Body of pancreas (tissue), 4 donors: ENCODE measurements around the gene HMG20B. TPM values are rescaled to one million over a fixed set of nuclear protein-coding genes. Genes with fewer than 3 reads are reported as not detected.

Experiments used
- ATAC-seq: fragments of 150-250 bp; one replicate; pipeline ENCODE4 v1.9.1; 2016
- DNase-seq, 4 donors: peaks; one replicate each; pipeline ENCODE4 v3.0.0-alpha.2; 2019
- H3K27ac ChIP-seq, 4 donors: fragments of 200-600 bp; sonication (generic); 1 replicate in 3 of 4; 2 replicates in 1 of 4; pipeline versions ENCODE4 v1.5.1 to v1.6.1; 2016 to 2019; ENCODE audit warnings: mild to moderate bottlenecking in 1 of 4, mixed read lengths in 1 of 4, moderate library complexity in 1 of 4
- H3K27me3 ChIP-seq, 2 donors: fragments of 200-600 bp; sonication (generic); one replicate each; pipeline ENCODE4 v1.6.0; 2016; ENCODE audit warnings: mild to moderate bottlenecking in 1 of 2
- H3K36me3 ChIP-seq, 2 donors: fragments of 200-600 bp; sonication (generic); replicated peaks in 1 of 2; 2 replicates each; pipeline ENCODE4 v1.5.1; 2016; ENCODE audit warnings: low read depth in 2 of 2; ENCODE audit not compliant: insufficient read depth in 1 of 2
- H3K4me1 ChIP-seq: fragments of 200-600 bp; sonication (generic); one replicate; pipeline ENCODE4 v1.6.0; 2016
- H3K4me3 ChIP-seq, 2 donors: fragments of 200-600 bp; sonication (generic); 1 replicate in 1 of 2; 2 replicates in 1 of 2; pipeline ENCODE4 v1.5.1; 2016 to 2019
- H3K9me3 ChIP-seq, 3 donors: fragments of 200-600 bp; sonication (generic); 1 replicate in 2 of 3; 2 replicates in 1 of 3; pipeline ENCODE4 v1.5.1; 2016
- POLR2A ChIP-seq, 3 donors: fragments of 450-650 bp; IDR thresholded peaks; one replicate each; pipeline ENCODE4 v1.6.1; 2016; ENCODE audit warnings: antibody characterized with exemption in 3 of 3, mild to moderate bottlenecking in 2 of 3
- WGBS, 2 donors: methylation state at CpG; one replicate each; pipeline ENCODE4 v1.1.5; 2017; 5-methylcytosine and 5-hydroxymethylcytosine counted together
- intact Hi-C: fragments of 100-400 bp; cut with DNase I; formaldehyde crosslinking; loops from one replicate; pipeline ENCODE4 v1.15.1; 2023
- total RNA-seq, 2 donors: library from RNA; depleted of rRNA; stranded (reverse); fragments of >200 nt; gene quantifications; one replicate each; pipeline ENCODE4 v1.1.0, GENCODE V29; 2016
- TF ChIP-seq, protein P1 (sequence below), 7 experiments: fragments of 450-650 bp in 4 of 7; fragments of 200-600 bp in 3 of 7; sonication (generic) in 3 of 7; IDR thresholded peaks; one replicate each; pipeline ENCODE4 v1.5.1; 2016 to 2019; ENCODE audit warnings: antibody characterized with exemption in 7 of 7

Gene HMG20B
- total RNA-seq, 2 donors from 2014 or later: 66.7 to 91.0 TPM

DNA sequence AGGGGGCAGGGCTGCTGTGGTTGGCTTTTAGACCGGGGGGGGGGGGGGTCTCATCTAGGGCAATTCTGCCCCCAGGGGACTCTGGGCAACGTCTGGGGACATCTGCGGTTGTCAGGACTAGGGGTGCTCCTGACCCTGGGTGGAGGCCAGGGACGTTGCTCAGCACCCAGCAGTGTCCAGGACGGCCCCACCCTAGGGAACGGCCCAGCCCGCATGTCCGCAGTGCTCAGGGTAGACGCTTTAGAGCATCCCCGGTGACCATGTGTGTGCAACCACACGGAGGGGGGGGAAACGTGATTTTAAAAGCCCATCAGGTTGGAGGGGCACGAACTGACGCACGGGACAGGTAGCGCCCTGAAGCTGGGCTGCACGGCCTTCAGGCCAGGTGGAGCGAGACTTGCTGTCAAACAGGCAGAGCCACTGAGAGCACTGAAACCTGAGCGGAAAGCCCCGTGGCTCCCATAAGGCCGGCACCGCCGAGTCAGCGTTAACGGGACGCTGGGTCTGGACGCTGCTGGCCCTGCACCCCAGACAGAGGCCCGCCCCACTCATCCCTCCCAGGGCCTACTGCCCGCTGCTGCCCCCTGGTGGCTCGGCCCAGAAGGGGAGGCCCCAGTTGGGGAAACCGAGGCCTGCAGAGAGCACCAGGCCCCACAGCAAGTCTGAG lies 45.5 kb downstream of the HMG20B start:
- Histone ChIP-seq H3K9me3 (no peaks in the 10 kb centered on the region), H3K4me1 (no peaks in the 10 kb centered on the region), H3K27ac (no peak overlapping the region), H3K4me3 (no peak overlapping the region), H3K27me3 (no peaks in the 10 kb centered on the region), H3K36me3 (peaks cover 0 to 2% of the 10 kb centered on the region in 2 donors)
- no peak for TF ChIP-seq POLR2A (IDR thresholded peaks at IDR 0.05)
- TF ChIP-seq, protein P1, sequence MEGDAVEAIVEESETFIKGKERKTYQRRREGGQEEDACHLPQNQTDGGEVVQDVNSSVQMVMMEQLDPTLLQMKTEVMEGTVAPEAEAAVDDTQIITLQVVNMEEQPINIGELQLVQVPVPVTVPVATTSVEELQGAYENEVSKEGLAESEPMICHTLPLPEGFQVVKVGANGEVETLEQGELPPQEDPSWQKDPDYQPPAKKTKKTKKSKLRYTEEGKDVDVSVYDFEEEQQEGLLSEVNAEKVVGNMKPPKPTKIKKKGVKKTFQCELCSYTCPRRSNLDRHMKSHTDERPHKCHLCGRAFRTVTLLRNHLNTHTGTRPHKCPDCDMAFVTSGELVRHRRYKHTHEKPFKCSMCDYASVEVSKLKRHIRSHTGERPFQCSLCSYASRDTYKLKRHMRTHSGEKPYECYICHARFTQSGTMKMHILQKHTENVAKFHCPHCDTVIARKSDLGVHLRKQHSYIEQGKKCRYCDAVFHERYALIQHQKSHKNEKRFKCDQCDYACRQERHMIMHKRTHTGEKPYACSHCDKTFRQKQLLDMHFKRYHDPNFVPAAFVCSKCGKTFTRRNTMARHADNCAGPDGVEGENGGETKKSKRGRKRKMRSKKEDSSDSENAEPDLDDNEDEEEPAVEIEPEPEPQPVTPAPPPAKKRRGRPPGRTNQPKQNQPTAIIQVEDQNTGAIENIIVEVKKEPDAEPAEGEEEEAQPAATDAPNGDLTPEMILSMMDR (IDR thresholded peaks at IDR 0.05): peak; percentile 62 to 81 (median 74)
- peak; percentile 60 for ATAC-seq
- 52 to 90% methylated on average over 8 to 28 of the region's 31 CpGs for WGBS, 2 donors
- peak; percentile 44 to 62 (median 54) for DNase-seq
- intact Hi-C loops: loop anchor here (10.0 kb wide), 1 partner anchor 323 kb away; no protein-coding TSS in a partner anchor

DNA sequence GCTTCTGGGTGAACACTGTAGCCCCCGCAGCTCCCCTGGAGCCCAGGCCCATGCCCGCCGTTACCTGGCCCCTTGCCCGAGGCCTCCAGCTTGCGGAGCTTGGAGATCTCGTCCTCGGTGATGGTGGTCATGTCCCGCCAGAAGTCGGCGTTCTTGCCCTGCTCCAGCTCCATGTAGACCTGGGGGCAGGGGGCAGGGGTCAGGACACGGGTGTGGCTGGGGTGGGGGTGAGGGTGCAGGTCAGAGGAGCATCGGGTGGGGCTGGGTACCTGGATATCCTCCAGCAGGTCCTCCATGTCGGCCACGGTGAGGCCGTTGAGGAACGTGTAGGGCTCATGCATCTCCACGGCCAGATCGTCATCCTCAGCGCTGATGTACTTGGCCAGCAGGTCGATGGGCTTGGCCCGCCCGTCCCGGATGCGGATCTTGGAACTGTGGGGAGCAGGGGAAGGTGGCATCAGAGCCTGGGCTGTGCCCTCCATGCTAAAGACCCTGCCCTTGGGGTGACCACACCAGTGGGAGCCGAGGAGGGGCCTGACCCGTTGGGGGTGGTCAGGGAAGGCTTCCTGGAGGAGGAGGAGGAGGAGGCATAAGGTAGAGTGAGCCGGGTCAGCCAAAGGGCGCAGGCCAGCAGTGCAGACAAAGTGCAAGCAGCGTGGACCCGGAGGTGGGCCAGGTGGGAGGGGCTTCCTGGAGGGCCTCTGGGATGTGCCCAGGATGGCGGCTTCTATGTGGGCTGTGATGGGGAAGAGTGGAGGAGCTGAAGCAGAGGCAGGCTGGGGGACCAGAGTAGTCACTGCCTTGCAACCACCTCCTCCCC lies 46.3 kb downstream of the HMG20B start:
- Histone ChIP-seq H3K27me3 (no peaks in the 10 kb centered on the region), H3K36me3 (peaks cover 0 to 2% of the 10 kb centered on the region in 2 donors), H3K9me3 (no peaks in the 10 kb centered on the region), H3K4me1 (peaks cover 2% of the 10 kb centered on the region), H3K4me3 (no peak overlapping the region), H3K27ac (no peak overlapping the region)
- intact Hi-C loops: loop anchor here (10.0 kb wide), 1 partner anchor 324 kb away; no protein-coding TSS in a partner anchor
- ATAC-seq (no peak), DNase-seq (no peak)
- 86 to 91% methylated on average over 21 to 31 of the region's 31 CpGs for WGBS, 2 donors
- TF ChIP-seq POLR2A (IDR thresholded peaks at IDR 0.05): no peak
- TF ChIP-seq, protein P1 (IDR thresholded peaks at IDR 0.05): no peak

- ATAC-seq: no peak
- DNase-seq: no peak
- Histone ChIP-seq H3K27me3 (no peaks in the 10 kb centered on the region), H3K27ac (no peak overlapping the region), H3K4me3 (no peak overlapping the region), H3K9me3 (no peaks in the 10 kb centered on the region), H3K4me1 (peaks cover 8% of the 10 kb centered on the region), H3K36me3 (peaks cover 0 to 2% of the 10 kb centered on the region in 2 donors)
- intact Hi-C loops: loop anchor here (10.0 kb wide), 1 partner anchor 325 kb away; no protein-coding TSS in a partner anchor
- TF ChIP-seq POLR2A (IDR thresholded peaks at IDR 0.05): no peak
- TF ChIP-seq, protein P1 (IDR thresholded peaks at IDR 0.05): no peak
- WGBS, 2 donors: 83 to 92% methylated on average over 6 to 16 of the region's 17 CpGs
Observed at GRCh38 chr19:3619631-3620012, 46.9 kb downstream of the HMG20B start.

DNA sequence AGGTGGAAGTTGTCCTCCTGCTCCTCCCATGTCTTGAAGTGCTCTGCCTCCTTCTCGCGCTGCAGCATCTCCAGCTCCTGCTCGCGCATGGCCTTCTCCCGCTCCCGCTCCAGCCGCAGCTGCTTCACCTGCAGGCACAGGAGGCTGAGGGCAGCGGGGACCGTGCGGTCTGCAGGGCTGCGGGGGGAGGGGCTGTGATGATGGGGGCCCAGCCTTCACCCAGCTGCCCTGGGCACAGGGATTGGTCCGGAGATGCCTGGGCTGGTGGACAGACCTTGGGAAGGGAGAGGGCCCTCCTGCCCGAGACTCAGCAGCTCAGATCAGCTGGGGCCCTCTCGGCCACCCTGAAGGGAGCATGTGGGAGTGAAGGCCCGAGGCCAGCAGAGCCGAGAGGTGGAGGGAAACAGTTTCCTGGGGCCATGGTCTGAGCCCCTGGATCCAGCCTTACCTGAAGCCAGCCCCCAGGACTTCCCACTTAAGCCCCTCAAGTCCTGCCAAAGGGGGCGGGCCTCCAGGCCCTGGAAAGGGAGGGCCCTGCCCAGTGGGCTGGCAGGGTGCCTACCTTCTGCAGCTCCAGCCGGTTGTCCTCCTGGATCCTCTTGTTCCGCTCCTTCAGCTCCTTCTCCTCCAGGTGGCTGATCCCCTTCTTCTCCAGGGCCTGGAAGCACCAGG lies 47.5 kb downstream of the HMG20B start:
- Histone ChIP-seq H3K4me1 (peaks cover 14% of the 10 kb centered on the region), H3K27ac (no peak overlapping the region), H3K27me3 (no peaks in the 10 kb centered on the region), H3K36me3 (peaks cover 0 to 2% of the 10 kb centered on the region in 2 donors), H3K9me3 (no peaks in the 10 kb centered on the region), H3K4me3 (no peak overlapping the region)
- intact Hi-C loops: no loop called here
- ATAC-seq (no peak), DNase-seq (no peak)
- WGBS, 2 donors: 84 to 85% methylated on average over 11 to 19 of the region's 19 CpGs
- TF ChIP-seq, protein P1 (IDR thresholded peaks at IDR 0.05): no peak
- no peak for TF ChIP-seq POLR2A (IDR thresholded peaks at IDR 0.05)
